IMR-90 (cell line): Measurements from ENCODE around the gene NUBP1. TPM values are rescaled to one million over a fixed set of nuclear protein-coding genes. Genes with fewer than 3 reads are reported as not detected.

Source experiments
- ATAC-seq: fragments of 200-7000 bp; cut with Tn5 transposase; 2 replicates; pipeline ENCODE4 v1.9.1; 2020; ENCODE audit warnings: low read depth, mild to moderate bottlenecking, moderate library complexity
- BruUV-seq: library from RNA; stranded (reverse); fragments of 400-500 nt; replicated peaks from 2 replicates; lab custom pipeline; 2021; lab: Mats Ljungman, UMichigan
- CTCF ChIA-PET: fragments of 300-600 bp; formaldehyde crosslinking; extraction: SDS; loops from one replicate; lab custom pipeline; 2021; ENCODE audit warnings: antibody characterized with exemption; lab: Yijun Ruan, JAX
- POLR2A ChIA-PET: fragments of 300-600 bp; sonication (Branson Sonifier 250); formaldehyde crosslinking; loops from one replicate; lab custom pipeline; 2022; ENCODE audit warnings: antibody characterized with exemption; ENCODE audit not compliant: unreplicated experiment; lab: Charles Lee
- DNase-seq: peaks from one replicate; pipeline ENCODE4 v3.0.0; 2013
- H2AFZ ChIP-seq: replicated peaks from 2 replicates; pipeline ENCODE3; 2013; ENCODE audit warnings: low read length, mild to moderate bottlenecking; ENCODE audit not compliant: poor library complexity
- H2AK5ac ChIP-seq: 2 replicates; pipeline ENCODE4 v1.6.1; 2013; ENCODE audit warnings: low read depth, low read length, inconsistent platforms
- H2AK9ac ChIP-seq: replicated peaks from 2 replicates; pipeline ENCODE3; 2013; ENCODE audit warnings: mild to moderate bottlenecking, low read depth, low read length, moderate library complexity; ENCODE audit not compliant: poor library complexity
- H2BK120ac ChIP-seq: 2 replicates; pipeline ENCODE4 v1.6.1; 2013; ENCODE audit warnings: low read depth, low read length, inconsistent platforms
- H2BK15ac ChIP-seq: 3 replicates; pipeline ENCODE4 v1.6.1; 2013; ENCODE audit warnings: low read depth, low read length, inconsistent platforms
- H2BK20ac ChIP-seq: 2 replicates; pipeline ENCODE4 v1.6.1; 2013; ENCODE audit warnings: low read depth, mild to moderate bottlenecking, inconsistent platforms, low read length, moderate library complexity
- H2BK5ac ChIP-seq: 2 replicates; pipeline ENCODE4 v1.6.1; 2013; ENCODE audit warnings: mild to moderate bottlenecking, low read depth, low read length, inconsistent platforms; ENCODE audit not compliant: poor library complexity, severe bottlenecking
- H3K14ac ChIP-seq: replicated peaks from 2 replicates; pipeline ENCODE4 v1.6.1; 2013; ENCODE audit warnings: low read depth, low read length, inconsistent platforms
- H3K18ac ChIP-seq: 2 replicates; pipeline ENCODE4 v1.6.1; 2013; ENCODE audit warnings: low read depth, low read length, control low read depth
- H3K23ac ChIP-seq: 2 replicates; pipeline ENCODE4 v1.6.1; 2013; ENCODE audit warnings: low read depth, low read length, inconsistent platforms
- H3K27ac ChIP-seq: 2 replicates; pipeline ENCODE4 v1.5.1; 2013; ENCODE audit warnings: mild to moderate bottlenecking, control low read depth, low read length; ENCODE audit not compliant: insufficient read depth
- H3K27me3 ChIP-seq: 2 replicates; pipeline ENCODE4 v1.6.1; 2013; ENCODE audit warnings: low read length; ENCODE audit not compliant: control insufficient read depth, insufficient read depth
- H3K36me3 ChIP-seq: 2 replicates; pipeline ENCODE4 v1.6.1; 2013; ENCODE audit warnings: low read length, mixed read lengths; ENCODE audit not compliant: control insufficient read depth, insufficient read depth
- H3K4ac ChIP-seq: 2 replicates; pipeline ENCODE4 v1.6.1; 2013; ENCODE audit warnings: low read depth, low read length, inconsistent platforms
- H3K4me1 ChIP-seq: 2 replicates; pipeline ENCODE4 v1.6.1; 2013; ENCODE audit warnings: low read length, mixed read lengths; ENCODE audit not compliant: control insufficient read depth, insufficient read depth
- H3K4me2 ChIP-seq: 2 replicates; pipeline ENCODE4 v1.6.1; 2013; ENCODE audit warnings: low read depth, mild to moderate bottlenecking, control low read depth, low read length, moderate library complexity
- H3K4me3 ChIP-seq: 2 replicates; pipeline ENCODE4 v1.5.1; 2013; ENCODE audit warnings: low read depth, mild to moderate bottlenecking, control low read depth, low read length, moderate library complexity; ENCODE audit not compliant: insufficient read depth
- H3K56ac ChIP-seq: 2 replicates; pipeline ENCODE4 v1.6.1; 2013; ENCODE audit warnings: low read length, inconsistent platforms; ENCODE audit not compliant: insufficient read depth; ENCODE audit errors: extremely low read depth
- H3K79me1 ChIP-seq, 2 experiments: 2 replicates each; pipeline ENCODE4 v1.6.1; 2013; ENCODE audit warnings: low read length in 2 of 2, inconsistent platforms in 1 of 2, low read depth in 1 of 2
- H3K9ac ChIP-seq: 2 replicates; pipeline ENCODE4 v1.6.1; 2013; ENCODE audit warnings: low read depth, low read length, control low read depth
- H3K9me1 ChIP-seq: 2 replicates; pipeline ENCODE4 v1.6.1; 2013; ENCODE audit warnings: low read length, inconsistent platforms; ENCODE audit not compliant: insufficient read depth
- H3K9me3 ChIP-seq: 2 replicates; pipeline ENCODE4 v1.6.1; 2013; ENCODE audit warnings: low read length; ENCODE audit not compliant: control insufficient read depth, insufficient read depth
- H4K20me1 ChIP-seq: 2 replicates; pipeline ENCODE4 v1.6.1; 2013; ENCODE audit warnings: low read length, inconsistent platforms; ENCODE audit not compliant: insufficient read depth
- H4K5ac ChIP-seq: 2 replicates; pipeline ENCODE4 v1.6.1; 2013; ENCODE audit warnings: mild to moderate bottlenecking, low read depth, low read length, control low read depth
- H4K8ac ChIP-seq, 2 experiments: 2 replicates each; pipeline ENCODE4 v1.6.1; 2013; ENCODE audit warnings: low read depth in 2 of 2, low read length in 2 of 2, control low read depth in 1 of 2, inconsistent platforms in 1 of 2
- H4K91ac ChIP-seq: 2 replicates; pipeline ENCODE4 v1.6.1; 2013; ENCODE audit warnings: low read depth, low read length, inconsistent platforms; ENCODE audit not compliant: insufficient read depth
- BHLHE40 ChIP-seq: fragments of 150-350 bp; IDR thresholded peaks from 2 replicates; pipeline ENCODE4 v1.6.1; 2016; ENCODE audit warnings: mild to moderate bottlenecking, low read depth, low read length
- CEBPB ChIP-seq: IDR thresholded peaks from 2 replicates; pipeline ENCODE4 v1.6.1; 2012; ENCODE audit warnings: low read depth, low read length, improper control_type of control experiment
- CHD1 ChIP-seq: IDR thresholded peaks from 2 replicates; pipeline ENCODE4 v1.6.1; 2012; ENCODE audit warnings: low read depth, low read length, improper control_type of control experiment
- CTCF ChIP-seq: conservative IDR thresholded peaks from 2 replicates; pipeline ENCODE4 v1.5.1; 2012; ENCODE audit warnings: mild to moderate bottlenecking, low read depth, low read length, improper control_type of control experiment
- ELK1 ChIP-seq: fragments of 150-350 bp; IDR thresholded peaks from 2 replicates; pipeline ENCODE4 v1.6.1; 2016; ENCODE audit warnings: low read depth, mild to moderate bottlenecking, low read length, moderate library complexity, borderline replicate concordance
- FOS ChIP-seq: fragments of 150-350 bp; IDR thresholded peaks from 2 replicates; pipeline ENCODE4 v1.6.1; 2016; ENCODE audit warnings: low read depth, low read length
- MAFK ChIP-seq: IDR thresholded peaks from 2 replicates; pipeline ENCODE4 v1.6.1; 2012; ENCODE audit warnings: low read depth, low read length, improper control_type of control experiment
- MAZ ChIP-seq: IDR thresholded peaks from 2 replicates; pipeline ENCODE4 v1.6.1; 2012; ENCODE audit warnings: low read depth, mild to moderate bottlenecking, low read length, improper control_type of control experiment, moderate library complexity, borderline replicate concordance
- MXI1 ChIP-seq: IDR thresholded peaks from 2 replicates; pipeline ENCODE4 v1.6.1; 2012; ENCODE audit warnings: low read depth, mild to moderate bottlenecking, low read length, moderate library complexity, borderline replicate concordance
- NFE2L2 ChIP-seq: fragments of 150-350 bp; IDR thresholded peaks from 2 replicates; pipeline ENCODE4 v1.6.1; 2016; ENCODE audit warnings: low read depth, mild to moderate bottlenecking, low read length
- POLR2A ChIP-seq: IDR thresholded peaks from 2 replicates; pipeline ENCODE4 v1.6.1; 2012; ENCODE audit warnings: mild to moderate bottlenecking, low read depth, low read length
- RAD21 ChIP-seq: IDR thresholded peaks from 2 replicates; pipeline ENCODE4 v1.6.1; 2012; ENCODE audit warnings: low read length, improper control_type of control experiment
- RCOR1 ChIP-seq: IDR thresholded peaks from 2 replicates; pipeline ENCODE4 v1.6.1; 2012; ENCODE audit warnings: mild to moderate bottlenecking, low read length, improper control_type of control experiment; ENCODE audit not compliant: insufficient replicate concordance
- RFX5 ChIP-seq: IDR thresholded peaks from 2 replicates; pipeline ENCODE4 v1.8.0; 2012; ENCODE audit warnings: low read depth, mild to moderate bottlenecking, low read length, moderate library complexity
- SMC3 ChIP-seq: fragments of 150-350 bp; IDR thresholded peaks from 2 replicates; pipeline ENCODE4 v1.6.1; 2016; ENCODE audit warnings: low read depth, mild to moderate bottlenecking, antibody characterized with exemption, low read length, moderate library complexity
- USF2 ChIP-seq: fragments of 150-350 bp; IDR thresholded peaks from 2 replicates; pipeline ENCODE4 v1.6.1; 2017; ENCODE audit warnings: mild to moderate bottlenecking, antibody characterized with exemption, low read length, low read depth
- WGBS, 2 experiments: methylation state at CpG; one replicate each; pipeline versions ENCODE4 v1.1.5 to v1.1.7; 2013; ENCODE audit warnings: missing lambda C conversion rate in 2 of 2; ENCODE audit not compliant: insufficient read length in 1 of 2; ENCODE audit errors: extremely low coverage in 2 of 2; 5-methylcytosine and 5-hydroxymethylcytosine counted together
- dilution Hi-C: fragments of 300-500 bp; cut with HindIII; formaldehyde crosslinking; loops from one replicate; pipeline ENCODE4 v1.14.3; 2018; ENCODE audit warnings: low sequenced_read_pairs; ENCODE audit not compliant: unreplicated experiment
- in situ Hi-C: fragments of 300-500 bp; cut with MboI; formaldehyde crosslinking; loops from 3 replicates; pipeline ENCODE4 v1.14.3; 2019; ENCODE audit warnings: low sequenced_read_pairs, inconsistent platforms, mixed read lengths
- intact Hi-C: fragments of 100-400 bp; cut with micrococcal nuclease; formaldehyde crosslinking; loops from 2 replicates; pipeline ENCODE4 v1.10.0; 2022
- polyA plus RNA-seq, 3 experiments: library from polyadenylated mRNA; depleted of rRNA; stranded (reverse); fragments of >200 nt; gene quantifications; 2 replicates each; pipeline ENCODE4 v1.2.3, GENCODE V29; 2012; ENCODE audit warnings: low replicate concordance in 1 of 3
- total RNA-seq: library from RNA; depleted of rRNA; stranded (reverse); fragments of >200 nt; gene quantifications from 2 replicates; pipeline ENCODE4 v1.2.3, GENCODE V29; 2012

Gene NUBP1
- total and polyA plus RNA-seq, 2 of the 4 experiments (the other 2 are of a cell fraction) = 28.0 to 31.5 TPM

- Histone ChIP-seq H3K27me3 (peaks cover 12% of the 10 kb centered on the region), H4K20me1 (no peaks in the 10 kb centered on the region), H3K36me3 (no peaks in the 10 kb centered on the region), H4K5ac (no peak overlapping the region), H3K79me1 (no peaks in the 10 kb centered on the region), H2AK9ac (no peak overlapping the region), H2AK5ac (no peak overlapping the region), H3K9ac (no peak overlapping the region), H3K27ac (no peak overlapping the region), H3K56ac (no peak overlapping the region), H3K4me1 (no peaks in the 10 kb centered on the region), H2AFZ (no peak overlapping the region), H2BK5ac (no peak overlapping the region), H2BK120ac (no peak overlapping the region), H3K14ac (no peak overlapping the region), H3K9me3 (no peaks in the 10 kb centered on the region), H3K23ac (no peak overlapping the region), H4K8ac (no peak overlapping the region), H3K9me1 (no peaks in the 10 kb centered on the region), H3K4me3 (no peak overlapping the region), H3K4me2 (no peak overlapping the region), H3K18ac (no peak overlapping the region), H2BK15ac (no peak overlapping the region), H2BK20ac (no peak overlapping the region), H4K91ac (no peak overlapping the region), H3K4ac (no peak overlapping the region)
- intact Hi-C loops (no loop called here), in situ Hi-C loops (no loop called here), dilution Hi-C loops (no loop called here)
- ChIA-PET CTCF (no interaction called here), POLR2A (no interaction called here)
- ATAC-seq = no peak
- DNase-seq = no peak
- TF ChIP-seq FOS (no peak), MAZ (no peak), CTCF (no peak), SMC3 (no peak), ELK1 (no peak), RCOR1 (no peak), MAFK (no peak), POLR2A (no peak), CHD1 (no peak), BHLHE40 (no peak), RFX5 (no peak), USF2 (no peak), RAD21 (no peak), NFE2L2 (no peak), CEBPB (no peak), MXI1 (no peak)
- BruUV-seq = no TSS peak
- 87% methylated on average over 2 of the region's 3 CpGs; no CpG with 5 or more reads in 1 of the 2 experiments for WGBS, 2 experiments
Observed at GRCh38 chr16:10808850-10809249, 65.2 kb downstream of the NUBP1 start.
